ENCODE data around the gene CAB39L. TPM values are rescaled to one million over a fixed set of nuclear protein-coding genes. Genes with fewer than 3 reads are reported as not detected.

The CAB39L gene
- total RNA-seq, 1 donor from 2014 or later: 10.7 TPM

DNA sequence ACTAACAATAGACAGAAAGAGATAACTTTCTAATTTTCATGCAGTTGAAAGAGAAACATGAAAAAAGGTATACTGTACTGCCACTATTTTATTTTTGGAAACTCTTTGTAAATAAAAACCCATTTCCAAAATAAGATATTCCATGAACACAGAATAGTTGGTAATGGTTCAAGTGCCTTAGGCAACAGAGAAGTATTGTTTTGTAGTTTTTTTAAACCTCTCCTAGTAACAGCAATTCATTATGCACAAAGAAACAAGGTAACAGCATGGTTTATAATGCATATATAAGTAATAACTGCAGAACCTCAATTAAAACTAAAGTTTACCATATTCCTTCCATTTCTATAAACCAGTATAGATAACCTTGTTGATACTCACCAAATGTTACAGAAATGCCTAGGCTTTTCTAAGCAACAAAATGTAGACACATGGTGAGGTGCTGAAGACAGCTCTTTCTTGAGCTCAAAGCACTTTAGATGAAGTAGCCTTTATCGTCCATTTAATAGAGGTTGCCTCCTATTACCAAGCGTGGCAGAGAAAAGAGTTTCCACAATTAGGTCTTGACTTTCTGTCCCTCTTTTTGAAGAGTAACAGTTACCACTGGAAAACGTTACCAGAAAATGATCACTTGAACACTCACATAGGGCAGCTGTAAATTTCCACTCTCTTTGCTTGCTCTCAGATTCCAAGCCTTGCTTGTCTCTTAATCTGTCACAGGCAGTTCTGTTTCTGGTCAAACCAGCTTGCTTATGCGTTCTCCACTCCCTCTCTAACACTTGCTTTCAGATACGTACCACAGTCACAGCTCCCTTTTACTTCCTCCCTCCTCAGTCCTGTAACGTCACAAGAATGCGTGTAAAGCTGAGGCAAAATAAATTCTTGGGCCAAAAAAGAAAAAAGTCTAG lies 42.9 kb downstream of the CAB39L start:
- H3K36me3 Mint-ChIP-seq (ENCODE audit: low read depth): peaks cover 15% of the 10 kb centered on the region
- H3K4me1 Mint-ChIP-seq: peaks cover 8% of the 10 kb centered on the region
- no peak overlapping the region for H3K4me3 Mint-ChIP-seq
- no peak overlapping the region for H3K27ac Mint-ChIP-seq (ENCODE audit: unreplicated experiment)
- H3K27me3 Mint-ChIP-seq (ENCODE audit: low read depth): no peaks in the 10 kb centered on the region
- no peak for DNase-seq (ENCODE audit: low read depth, low spot score)
- TF ChIP-seq, protein P1, sequence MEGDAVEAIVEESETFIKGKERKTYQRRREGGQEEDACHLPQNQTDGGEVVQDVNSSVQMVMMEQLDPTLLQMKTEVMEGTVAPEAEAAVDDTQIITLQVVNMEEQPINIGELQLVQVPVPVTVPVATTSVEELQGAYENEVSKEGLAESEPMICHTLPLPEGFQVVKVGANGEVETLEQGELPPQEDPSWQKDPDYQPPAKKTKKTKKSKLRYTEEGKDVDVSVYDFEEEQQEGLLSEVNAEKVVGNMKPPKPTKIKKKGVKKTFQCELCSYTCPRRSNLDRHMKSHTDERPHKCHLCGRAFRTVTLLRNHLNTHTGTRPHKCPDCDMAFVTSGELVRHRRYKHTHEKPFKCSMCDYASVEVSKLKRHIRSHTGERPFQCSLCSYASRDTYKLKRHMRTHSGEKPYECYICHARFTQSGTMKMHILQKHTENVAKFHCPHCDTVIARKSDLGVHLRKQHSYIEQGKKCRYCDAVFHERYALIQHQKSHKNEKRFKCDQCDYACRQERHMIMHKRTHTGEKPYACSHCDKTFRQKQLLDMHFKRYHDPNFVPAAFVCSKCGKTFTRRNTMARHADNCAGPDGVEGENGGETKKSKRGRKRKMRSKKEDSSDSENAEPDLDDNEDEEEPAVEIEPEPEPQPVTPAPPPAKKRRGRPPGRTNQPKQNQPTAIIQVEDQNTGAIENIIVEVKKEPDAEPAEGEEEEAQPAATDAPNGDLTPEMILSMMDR (conservative IDR thresholded peaks at IDR 0.05): no peak
- H3K9me3 Mint-ChIP-seq: peaks cover 9% of the 10 kb centered on the region

DNA sequence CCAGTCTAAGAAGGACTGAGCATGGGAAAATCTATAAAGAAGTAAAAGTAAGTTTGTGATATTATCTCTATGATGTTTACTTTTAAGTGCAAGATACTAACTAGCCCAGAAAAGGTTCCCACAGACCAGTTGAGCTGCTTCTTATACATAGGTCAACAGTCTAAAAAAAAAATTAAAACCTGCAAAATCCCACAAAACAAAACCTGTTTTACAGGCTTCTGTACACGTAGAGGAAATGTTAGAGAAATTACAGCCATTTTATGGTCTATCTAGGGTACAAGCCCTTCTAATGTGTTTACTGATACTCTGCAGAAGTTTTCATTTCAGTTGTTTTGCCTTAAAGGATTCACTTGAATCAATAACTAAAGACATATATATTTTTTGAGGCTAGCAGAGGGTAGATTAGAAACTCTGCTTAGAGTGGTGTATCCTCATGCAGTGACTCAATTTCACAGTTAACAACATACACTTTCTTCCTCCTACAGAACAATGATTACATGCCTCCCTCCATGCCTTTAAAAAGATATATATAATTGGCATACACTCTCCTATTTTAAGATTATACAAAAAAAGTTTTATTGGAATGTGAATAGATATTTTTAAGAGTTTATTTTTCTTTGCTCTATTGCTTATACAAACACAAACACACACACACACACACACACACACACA lies 43.9 kb downstream of the CAB39L start:
- H3K9me3 Mint-ChIP-seq: peaks cover 5% of the 10 kb centered on the region
- H3K4me1 Mint-ChIP-seq: peaks cover 8% of the 10 kb centered on the region
- H3K27me3 Mint-ChIP-seq (ENCODE audit: low read depth): no peaks in the 10 kb centered on the region
- no peak overlapping the region for H3K27ac Mint-ChIP-seq (ENCODE audit: unreplicated experiment)
- TF ChIP-seq, protein P1 (conservative IDR thresholded peaks at IDR 0.05): no peak
- DNase-seq (ENCODE audit: low read depth, low spot score): no peak
- peaks cover 11% of the 10 kb centered on the region for H3K36me3 Mint-ChIP-seq (ENCODE audit: low read depth)
- H3K4me3 Mint-ChIP-seq: no peak overlapping the region

DNA sequence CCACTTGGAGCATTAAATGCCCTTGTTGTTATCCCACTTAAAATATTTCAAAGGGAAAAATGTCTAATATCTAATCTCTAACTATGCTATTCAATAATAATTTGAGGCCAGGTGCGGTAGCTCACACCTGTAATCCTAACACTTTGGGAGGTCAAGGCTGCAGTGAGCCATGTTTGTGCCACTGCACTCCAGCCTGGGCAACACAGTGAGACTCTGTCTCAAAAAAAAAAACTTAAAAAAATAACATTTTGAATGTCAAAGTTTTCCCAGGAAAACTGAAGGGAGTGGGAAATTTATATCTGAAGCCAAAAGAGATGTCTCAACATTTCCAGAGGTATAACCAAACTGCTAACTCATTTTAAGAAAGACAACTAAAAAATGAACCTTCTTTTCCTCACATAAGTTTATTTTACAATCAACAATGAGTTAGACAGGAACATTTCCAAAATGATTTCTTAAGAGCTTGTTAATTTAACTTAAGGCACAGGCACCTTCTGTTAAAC lies 47.9 kb downstream of the CAB39L start:
- H3K27me3 Mint-ChIP-seq (ENCODE audit: low read depth): no peaks in the 10 kb centered on the region
- no peaks in the 10 kb centered on the region for H3K9me3 Mint-ChIP-seq
- peaks cover 2% of the 10 kb centered on the region for H3K4me1 Mint-ChIP-seq
- DNase-seq (ENCODE audit: low read depth, low spot score): no peak
- no peak overlapping the region for H3K27ac Mint-ChIP-seq (ENCODE audit: unreplicated experiment)
- TF ChIP-seq, protein P1 (conservative IDR thresholded peaks at IDR 0.05): no peak
- H3K36me3 Mint-ChIP-seq (ENCODE audit: low read depth): no peaks in the 10 kb centered on the region
- no peak overlapping the region for H3K4me3 Mint-ChIP-seq

DNA sequence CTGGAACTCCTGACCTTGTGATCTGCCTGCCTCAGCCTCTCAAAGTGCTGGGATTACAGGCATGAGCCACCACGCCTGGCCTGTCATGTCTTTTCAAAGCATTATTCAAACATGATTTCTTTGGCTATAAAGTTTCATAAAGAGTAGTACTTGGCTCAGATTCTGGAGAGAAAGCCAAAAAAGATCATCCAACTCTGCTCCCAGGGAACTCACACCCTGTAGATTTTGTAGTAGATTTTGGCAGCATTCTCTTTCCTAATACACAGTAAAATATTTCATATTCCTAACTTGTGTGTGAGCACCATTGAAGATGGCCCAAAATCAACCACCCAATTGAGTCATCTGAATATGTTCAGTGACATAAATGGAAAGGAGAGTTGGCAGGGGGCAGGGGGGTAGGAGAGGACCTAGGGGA lies 48.4 kb downstream of the CAB39L start:
- Mint-ChIP-seq H3K4me3 (no peak overlapping the region), H3K4me1 (no peaks in the 10 kb centered on the region), H3K27ac (ENCODE audit: unreplicated experiment) (no peak overlapping the region), H3K27me3 (ENCODE audit: low read depth) (no peaks in the 10 kb centered on the region), H3K9me3 (no peaks in the 10 kb centered on the region), H3K36me3 (ENCODE audit: low read depth) (no peaks in the 10 kb centered on the region)
- no peak for DNase-seq (ENCODE audit: low read depth, low spot score)
- TF ChIP-seq, protein P1 (conservative IDR thresholded peaks at IDR 0.05): no peak

DNA sequence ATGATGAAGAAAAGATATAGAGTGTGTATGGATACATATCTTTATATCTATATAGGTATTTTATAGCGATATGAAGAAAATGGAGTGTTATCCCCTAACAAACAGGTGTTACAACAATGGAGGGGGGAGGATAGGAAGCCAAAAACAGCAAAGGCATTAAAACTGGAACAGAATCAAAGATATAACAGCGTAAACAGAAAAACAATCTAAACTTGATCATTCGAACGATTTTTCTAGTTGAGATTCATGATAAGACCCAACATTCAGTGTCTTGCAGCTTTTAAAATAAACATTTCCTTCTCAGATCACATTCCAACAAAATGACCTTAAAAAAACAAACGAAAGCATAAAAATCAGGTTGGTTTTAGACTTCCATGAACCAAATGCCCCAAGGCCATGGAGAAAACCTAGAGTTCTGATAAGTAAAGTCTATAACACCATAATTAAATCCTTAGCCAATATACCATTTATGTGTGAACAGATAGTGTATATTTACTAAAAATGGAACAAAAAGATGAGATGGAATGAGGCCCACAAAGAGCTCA lies 55.7 kb downstream of the CAB39L start:
- Mint-ChIP-seq H3K27ac (ENCODE audit: unreplicated experiment) (no peak overlapping the region), H3K9me3 (peaks cover 6% of the 10 kb centered on the region), H3K27me3 (ENCODE audit: low read depth) (no peaks in the 10 kb centered on the region), H3K4me1 (no peaks in the 10 kb centered on the region), H3K36me3 (ENCODE audit: low read depth) (peaks cover 7% of the 10 kb centered on the region), H3K4me3 (no peak overlapping the region)
- no peak for DNase-seq (ENCODE audit: low read depth, low spot score)
- TF ChIP-seq, protein P1 (conservative IDR thresholded peaks at IDR 0.05): no peak

All from neural crest cell (in vitro differentiated cells).